Vagina (tissue), 2 donors: ENCODE measurements around the gene SPIRE2.

Experiments used
- POLR2A ChIP-seq, 2 donors: fragments of 450-650 bp; IDR thresholded peaks; one replicate each; pipeline ENCODE4 v1.6.1; 2017; ENCODE audit warnings: antibody characterized with exemption in 2 of 2, mild to moderate bottlenecking in 2 of 2, moderate library complexity in 2 of 2
- TF ChIP-seq, protein P1 (sequence below), 3 experiments: fragments of 450-650 bp in 2 of 3; fragments of 200-600 bp in 1 of 3; sonication (generic) in 1 of 3; IDR thresholded peaks; one replicate each; pipeline ENCODE4 v1.5.1; 2017 to 2019; ENCODE audit warnings: antibody characterized with exemption in 3 of 3, mild to moderate bottlenecking in 2 of 3, moderate library complexity in 2 of 3

DNA sequence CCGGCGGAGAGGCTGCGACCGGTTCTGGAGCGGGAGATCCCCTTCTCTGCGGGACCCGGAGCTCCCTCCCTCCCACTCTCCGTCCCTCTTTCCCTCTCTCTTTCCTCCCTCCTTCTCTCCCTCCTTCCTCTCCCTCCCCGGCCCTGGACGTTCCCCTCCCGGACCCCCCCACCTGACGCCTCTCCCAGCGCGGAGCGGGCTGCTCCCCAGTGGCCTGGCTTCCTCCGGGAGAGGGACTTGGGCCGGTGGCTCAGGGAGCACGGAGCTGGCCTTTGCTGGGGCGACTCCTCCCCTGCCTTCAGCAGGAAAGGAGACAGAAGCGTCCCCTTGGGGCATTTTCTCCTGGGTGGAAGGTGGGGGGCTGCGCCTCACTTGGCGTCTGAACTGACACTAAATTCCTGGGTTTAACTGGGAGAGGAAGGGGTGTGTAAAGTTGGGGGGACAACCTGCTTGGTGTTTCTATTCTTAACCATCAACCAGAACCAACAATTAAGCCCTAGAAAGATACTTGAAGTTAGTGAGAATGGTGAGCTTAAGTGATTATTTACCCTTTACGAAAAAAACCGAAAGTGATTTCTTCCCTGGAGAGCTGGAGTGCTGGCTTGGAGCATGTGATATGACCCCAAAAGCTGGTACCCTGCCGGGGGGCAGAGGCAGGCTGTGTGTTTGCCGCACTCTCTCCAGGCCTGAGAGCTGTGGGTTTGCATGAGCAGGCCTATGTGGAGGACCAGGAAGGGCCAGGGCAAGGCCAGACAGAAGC is 775 bp downstream of the SPIRE2 start:
- TF ChIP-seq POLR2A (IDR thresholded peaks at IDR 0.05), result no peak
- TF ChIP-seq, protein P1, sequence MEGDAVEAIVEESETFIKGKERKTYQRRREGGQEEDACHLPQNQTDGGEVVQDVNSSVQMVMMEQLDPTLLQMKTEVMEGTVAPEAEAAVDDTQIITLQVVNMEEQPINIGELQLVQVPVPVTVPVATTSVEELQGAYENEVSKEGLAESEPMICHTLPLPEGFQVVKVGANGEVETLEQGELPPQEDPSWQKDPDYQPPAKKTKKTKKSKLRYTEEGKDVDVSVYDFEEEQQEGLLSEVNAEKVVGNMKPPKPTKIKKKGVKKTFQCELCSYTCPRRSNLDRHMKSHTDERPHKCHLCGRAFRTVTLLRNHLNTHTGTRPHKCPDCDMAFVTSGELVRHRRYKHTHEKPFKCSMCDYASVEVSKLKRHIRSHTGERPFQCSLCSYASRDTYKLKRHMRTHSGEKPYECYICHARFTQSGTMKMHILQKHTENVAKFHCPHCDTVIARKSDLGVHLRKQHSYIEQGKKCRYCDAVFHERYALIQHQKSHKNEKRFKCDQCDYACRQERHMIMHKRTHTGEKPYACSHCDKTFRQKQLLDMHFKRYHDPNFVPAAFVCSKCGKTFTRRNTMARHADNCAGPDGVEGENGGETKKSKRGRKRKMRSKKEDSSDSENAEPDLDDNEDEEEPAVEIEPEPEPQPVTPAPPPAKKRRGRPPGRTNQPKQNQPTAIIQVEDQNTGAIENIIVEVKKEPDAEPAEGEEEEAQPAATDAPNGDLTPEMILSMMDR (IDR thresholded peaks at IDR 0.05), result no peak
